NCI-H446 (cell line): ENCODE data around the gene SLC19A1.

Experiments used
- DNase-seq, 2 experiments: peaks; one replicate each; lab custom pipeline; 2025; lab: John Stamatoyannopoulos, UW

The SLC19A1 gene

DNA sequence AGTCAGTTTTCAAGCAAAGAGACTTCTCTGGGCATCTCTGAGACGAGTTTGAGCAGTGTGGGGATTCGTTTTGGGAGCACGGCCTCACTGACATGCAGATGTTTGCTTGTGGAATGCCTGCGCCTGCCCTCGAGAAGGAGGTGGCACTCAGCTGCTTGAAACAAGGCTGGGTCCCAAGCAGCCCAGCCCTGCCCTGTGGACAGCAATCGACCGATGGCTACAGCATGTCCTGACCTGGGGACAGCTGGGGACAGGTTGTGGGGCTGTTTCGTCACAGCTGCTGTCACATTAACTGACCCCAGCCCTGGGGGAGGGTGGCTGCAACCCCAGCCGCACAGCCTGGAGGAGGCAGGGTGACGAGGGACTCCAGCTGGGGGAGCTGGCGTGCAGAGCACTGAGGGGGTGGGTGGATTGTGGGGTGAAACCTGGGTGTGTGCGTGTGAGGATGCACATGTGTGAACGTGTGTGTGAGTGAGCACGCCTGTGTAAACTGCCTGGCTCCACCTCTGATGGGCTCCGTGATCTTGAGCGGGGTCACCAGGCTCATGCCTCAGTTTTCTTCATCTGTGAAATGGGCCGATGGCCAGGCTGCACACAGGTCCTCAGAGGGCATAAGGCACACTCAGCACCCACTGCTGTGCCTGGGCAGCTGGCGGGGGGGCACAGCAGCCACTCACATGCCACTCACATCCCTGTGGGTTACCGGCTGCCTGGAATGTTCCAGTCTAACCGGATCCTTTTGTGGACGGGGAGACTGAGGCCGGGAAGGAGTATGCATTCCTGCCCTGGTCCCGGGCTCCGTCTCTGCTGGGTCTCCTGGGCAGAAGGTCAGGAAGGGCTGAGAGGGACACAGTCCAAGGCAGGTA lies 87.9 kb downstream of the SLC19A1 start:
- DNase-seq: no peak

DNA sequence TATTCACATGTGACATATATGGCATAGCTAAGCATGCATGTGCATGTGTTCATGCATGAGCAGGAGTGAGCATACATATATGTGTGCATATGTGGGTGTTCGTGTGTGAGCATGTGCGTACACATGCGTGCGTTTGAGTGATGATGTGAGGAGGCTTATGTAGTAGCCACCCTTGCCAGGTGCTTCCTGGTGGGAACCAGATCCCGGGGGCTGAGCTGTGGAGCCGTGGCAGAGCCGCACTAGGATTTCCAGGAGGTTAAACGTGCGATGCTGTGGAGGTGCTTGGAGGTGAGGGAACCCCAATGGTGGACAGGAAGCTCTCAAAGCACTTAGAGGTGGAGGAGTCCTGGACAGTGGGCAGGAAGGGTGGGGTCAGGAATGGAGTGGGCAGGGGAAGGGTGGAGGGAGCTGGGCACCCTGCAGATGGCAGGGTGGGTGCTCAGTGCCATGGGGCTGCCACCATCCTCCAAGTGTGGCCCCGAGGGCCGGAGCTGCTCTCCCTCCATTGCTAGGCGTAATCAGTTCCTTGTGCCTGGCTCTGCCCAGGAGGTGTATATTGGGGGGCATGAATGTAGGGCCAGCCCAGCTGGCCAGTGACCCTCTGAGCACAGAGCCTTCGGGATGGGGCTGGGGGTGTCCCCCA lies 88.8 kb downstream of the SLC19A1 start:
- DNase-seq: no peak

DNA sequence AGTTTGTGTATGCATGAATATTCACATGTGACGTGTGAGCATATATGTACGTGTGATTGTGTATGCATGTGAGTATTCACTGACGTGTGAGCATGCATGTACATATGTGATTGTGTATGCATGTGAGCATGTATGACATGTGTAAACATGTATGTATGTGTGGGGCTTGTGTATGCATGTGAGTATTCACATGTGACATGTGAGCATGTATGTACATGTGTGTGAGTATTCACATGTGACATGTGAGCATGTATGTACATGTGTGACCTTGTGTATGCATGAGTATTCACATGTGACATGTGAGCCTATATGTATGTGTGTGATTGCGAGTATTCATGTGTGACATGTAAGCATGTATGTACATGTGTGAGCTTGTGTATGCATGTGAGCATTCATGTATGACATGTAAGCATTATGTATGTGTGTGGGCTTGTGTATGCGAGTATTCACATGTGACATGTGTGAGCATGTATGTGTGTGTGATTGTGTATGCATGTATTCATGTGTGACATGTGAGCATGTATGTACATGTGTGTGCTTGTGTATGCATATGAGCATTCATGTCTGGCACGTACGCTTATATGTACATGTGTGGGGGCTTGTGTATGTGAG lies 89.4 kb downstream of the SLC19A1 start:
- DNase-seq: no peak

DNA sequence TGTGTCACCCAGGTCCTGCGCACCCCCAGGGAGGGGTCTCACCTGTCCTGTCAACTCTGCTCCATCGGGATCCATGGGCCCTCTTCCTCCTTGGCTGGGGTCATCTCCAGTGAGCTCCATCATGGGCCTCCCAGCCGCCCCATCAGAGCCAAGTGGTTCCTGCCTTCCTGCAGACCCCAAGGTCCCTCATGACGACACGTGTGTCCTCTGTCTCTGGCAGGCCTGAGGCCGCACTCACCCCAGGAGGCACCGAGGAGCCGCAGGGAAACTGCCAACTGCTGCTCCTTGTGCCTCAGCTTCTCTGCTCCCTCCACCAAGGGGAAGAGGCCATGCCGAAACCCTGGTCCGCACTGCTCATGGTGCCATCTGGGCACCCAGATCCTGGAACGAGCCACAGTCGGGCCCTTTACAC lies 90.5 kb downstream of the SLC19A1 start:
- DNase-seq: no peak

DNA sequence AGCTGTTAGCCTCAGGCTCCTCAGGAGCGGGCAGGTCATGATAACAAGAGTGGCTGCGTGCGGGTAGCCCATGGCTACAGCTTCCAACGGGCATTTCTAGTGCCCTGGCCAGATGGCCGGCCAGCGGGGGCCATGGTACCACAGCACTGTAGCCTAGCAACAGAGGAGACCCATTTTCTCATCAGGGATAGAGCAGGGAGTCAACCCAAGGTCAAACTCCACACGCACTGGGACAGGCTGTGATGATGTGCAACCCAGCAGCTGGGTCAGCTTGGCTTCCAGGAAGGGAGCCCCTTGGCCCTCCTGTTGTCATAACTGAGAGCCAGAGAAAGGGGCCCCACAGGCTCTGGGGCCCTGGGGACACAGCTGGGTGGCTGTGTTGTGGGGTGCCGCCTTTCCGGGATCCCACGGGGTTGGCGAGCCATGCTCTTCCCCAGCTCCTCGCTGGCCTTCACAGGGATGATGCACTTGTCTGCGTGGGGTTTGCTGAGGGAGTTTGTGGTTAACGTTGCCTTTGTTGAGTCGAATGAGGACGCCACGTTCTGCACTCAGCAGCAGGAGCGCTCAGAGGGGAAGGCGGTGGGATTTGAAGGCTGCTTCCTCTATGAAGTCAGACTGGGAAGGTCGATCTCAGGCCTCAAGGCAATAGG lies 91.0 kb downstream of the SLC19A1 start:
- no peak for DNase-seq

DNA sequence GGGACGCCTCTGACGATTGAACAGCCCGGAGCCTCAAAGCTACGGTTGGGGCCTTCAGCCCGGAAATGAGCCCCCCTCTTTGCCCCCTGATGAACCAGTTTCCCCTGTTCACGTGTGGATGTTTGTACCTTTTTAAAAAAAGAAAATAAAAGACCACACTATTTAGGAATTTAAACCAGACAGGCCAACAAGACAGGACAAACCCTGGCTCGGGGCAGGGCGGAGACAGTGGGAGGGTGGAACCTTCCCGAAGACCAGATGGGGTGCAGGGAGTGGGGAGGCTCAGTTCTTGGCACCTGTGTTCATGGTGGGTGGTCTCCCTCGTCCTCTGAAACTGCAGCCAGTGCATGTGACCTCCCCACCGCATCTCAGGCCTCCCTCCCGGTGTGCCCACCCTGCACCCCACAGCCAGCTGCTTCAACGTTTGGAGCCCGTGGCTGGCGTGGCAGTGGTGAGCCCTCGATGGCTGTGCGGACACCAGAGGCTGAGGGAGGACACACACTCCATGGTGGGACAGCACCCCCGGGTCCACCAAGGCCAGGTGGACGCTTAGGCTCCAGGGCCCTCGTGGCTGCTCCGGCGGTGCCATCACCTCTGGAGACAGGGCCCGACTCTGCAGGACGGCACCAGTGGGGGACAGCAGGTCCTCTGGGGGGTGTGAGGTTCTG lies 91.7 kb downstream of the SLC19A1 start:
- no peak for DNase-seq

DNA sequence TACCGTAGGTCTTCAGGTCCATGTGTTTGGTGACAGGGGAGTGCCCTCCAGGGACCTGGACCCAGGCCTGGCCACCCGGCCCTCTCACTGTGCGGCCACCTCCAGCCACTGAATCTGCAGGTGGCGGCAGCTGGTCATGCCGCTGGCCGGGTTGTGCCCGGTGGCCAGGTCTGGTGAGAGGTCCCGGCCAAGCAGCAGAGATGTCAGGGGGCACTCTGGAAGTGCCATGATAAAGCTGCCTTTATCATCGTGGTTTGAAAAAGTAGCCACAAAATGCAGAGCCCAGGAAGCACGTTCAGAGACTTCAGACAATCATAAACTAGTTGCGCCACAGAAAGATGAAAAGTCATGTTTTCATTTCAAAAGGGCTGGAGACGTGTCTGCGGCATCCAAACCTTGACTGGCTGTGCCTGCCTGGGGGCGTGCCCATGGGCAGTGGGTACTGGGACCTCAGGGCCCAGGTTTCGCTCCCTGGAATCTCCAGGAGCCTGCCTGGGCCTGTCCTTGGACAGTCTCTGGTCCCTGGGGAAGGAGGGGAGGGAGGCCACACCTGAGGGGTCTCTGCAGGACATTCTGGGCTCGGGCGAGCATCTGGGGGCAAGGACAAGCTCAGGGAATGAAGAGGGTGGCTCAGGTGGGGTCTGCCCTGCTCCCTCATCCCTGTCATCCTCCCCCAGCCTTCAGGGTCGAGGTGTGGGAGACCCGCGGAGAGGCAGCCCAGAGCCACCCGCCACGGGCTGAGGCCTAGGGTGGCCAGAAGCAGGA lies 92.4 kb downstream of the SLC19A1 start:
- DNase-seq: no peak

DNA sequence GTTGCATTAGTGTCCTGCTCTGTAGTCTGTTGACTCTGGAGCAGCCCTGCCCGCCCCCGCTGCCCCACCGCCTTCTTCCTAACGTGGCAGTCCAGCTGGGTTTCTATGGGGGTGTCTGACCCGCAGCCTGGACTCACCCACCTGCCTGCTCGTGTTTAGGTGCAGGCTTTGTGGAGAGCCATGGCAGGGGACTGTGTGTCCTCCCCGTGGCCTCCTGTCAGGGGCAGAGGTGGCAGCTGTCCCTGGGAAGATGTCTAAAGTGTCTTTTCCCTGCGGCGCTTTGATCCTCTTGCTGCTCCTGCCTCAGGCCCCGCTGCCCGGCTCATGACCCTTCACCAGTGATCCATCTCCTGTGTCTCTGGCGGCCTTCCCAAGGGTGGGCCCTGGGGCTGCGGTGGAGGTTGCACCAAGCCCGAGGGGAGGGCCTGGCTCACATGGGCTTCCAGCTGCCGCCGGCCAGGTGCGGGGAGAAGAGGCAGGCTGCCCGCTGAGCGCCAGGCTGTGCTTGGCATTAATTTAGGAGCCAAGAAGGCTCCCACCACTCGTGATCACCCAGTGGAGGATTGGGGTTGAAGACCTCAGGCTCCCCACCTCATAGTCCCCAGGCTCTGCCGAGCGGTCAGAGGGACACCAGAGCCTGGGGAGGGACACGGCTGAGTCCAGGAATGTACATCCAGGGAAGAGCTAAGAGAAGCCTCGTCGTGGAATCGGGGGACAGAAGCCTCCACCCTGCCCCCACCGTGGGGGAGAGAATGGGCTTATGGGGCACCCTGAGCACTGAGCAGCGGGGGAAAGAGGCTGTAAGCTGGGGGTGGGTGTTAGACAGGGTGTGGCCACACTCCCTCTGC lies 93.2 kb downstream of the SLC19A1 start:
- no peak for DNase-seq

DNA sequence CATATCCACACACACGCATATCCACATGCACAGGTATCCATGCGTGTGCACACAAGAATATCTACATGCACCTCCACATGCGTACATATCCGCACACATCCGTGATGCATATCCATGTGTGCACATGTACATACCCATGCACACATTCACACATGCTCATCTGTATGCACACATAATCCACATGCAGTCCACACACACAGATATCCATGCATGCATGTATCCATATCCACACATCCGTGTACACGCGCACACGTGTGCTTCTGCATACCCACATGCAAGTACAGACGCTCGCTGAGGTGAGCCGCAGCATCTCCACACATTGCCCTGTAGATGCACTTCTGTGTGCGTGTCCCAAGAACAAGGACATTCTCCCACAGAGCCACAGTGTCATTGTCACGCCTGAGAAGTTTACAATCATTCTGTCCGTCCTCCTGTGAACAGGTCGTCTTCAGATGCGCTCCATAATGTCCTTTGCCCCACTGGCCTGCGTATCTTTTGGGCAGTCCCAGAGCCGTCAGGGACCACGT lies 93.9 kb downstream of the SLC19A1 start:
- no peak for DNase-seq
